Testis (tissue), 3 donors: Measurements from ENCODE around the gene ITPRIPL1. TPM values are rescaled to one million over a fixed set of nuclear protein-coding genes. Genes with fewer than 3 reads are reported as not detected.

Experiments used
- DNase-seq: peaks from one replicate; pipeline ENCODE4 v3.0.0-alpha.2; 2019
- H3K27ac ChIP-seq, 2 donors: fragments of 200-600 bp; sonication (generic); one replicate each; pipeline ENCODE4 v1.5.1; 2019
- H3K27me3 ChIP-seq: fragments of 200-600 bp; sonication (generic); one replicate; pipeline ENCODE4 v1.5.1; 2019
- H3K36me3 ChIP-seq: fragments of 200-600 bp; sonication (generic); one replicate; pipeline ENCODE4 v1.5.1; 2017; ENCODE audit warnings: low read depth; ENCODE audit errors: missing control alignments
- H3K4me1 ChIP-seq: fragments of 200-600 bp; sonication (generic); one replicate; pipeline ENCODE4 v1.5.1; 2019
- H3K4me3 ChIP-seq, 2 donors: fragments of 200-600 bp; sonication (generic); one replicate each; pipeline ENCODE4 v1.5.1; 2017 to 2019
- H3K9me3 ChIP-seq: fragments of 200-600 bp; sonication (generic); one replicate; pipeline ENCODE4 v1.5.1; 2017
- CTCF ChIP-seq, 3 experiments: fragments of 450-650 bp in 2 of 3; fragments of 200-600 bp in 1 of 3; sonication (generic) in 1 of 3; IDR thresholded peaks; one replicate each; pipeline ENCODE4 v1.5.1; 2016 to 2019; ENCODE audit warnings: antibody characterized with exemption in 3 of 3, mild to moderate bottlenecking in 2 of 3, moderate library complexity in 1 of 3
- POLR2A ChIP-seq: fragments of 450-650 bp; IDR thresholded peaks from one replicate; pipeline ENCODE4 v1.6.1; 2017; ENCODE audit warnings: antibody characterized with exemption, mild to moderate bottlenecking, moderate library complexity
- WGBS, 2 donors: methylation state at CpG; one replicate each; pipeline ENCODE4 v1.1.5; 2018; 5-methylcytosine and 5-hydroxymethylcytosine counted together
- intact Hi-C: fragments of 100-400 bp; cut with DNase I; formaldehyde crosslinking; loops from one replicate; pipeline ENCODE4 v1.15.1; 2023; ENCODE audit warnings: low total_unique reads
- polyA plus RNA-seq: library from polyadenylated mRNA; stranded (reverse); fragments of 350-450 nt; fragmentation: Illumina TruSeq; extraction: RNeasy Lipid Tissue Mini Kit (QIAGEN cat#74804); gene quantifications from one replicate; pipeline ENCODE4 v1.2.3, GENCODE V29; 2014; ENCODE audit warnings: low read depth, low replicate concordance; ENCODE audit not compliant: insufficient read depth
- total RNA-seq, 2 donors: library from RNA; depleted of rRNA; stranded (reverse); fragments of >200 nt; gene quantifications; one replicate each; pipeline ENCODE4 v1.2.3, GENCODE V29; 2016

ITPRIPL1 gene
- total and polyA plus RNA-seq, 3 donors from 2014 or later, result 14.0 to 57.9 (median 32.0) TPM

GRCh38 chr2:96317584-96317997 lies 7.5 kb upstream of the ITPRIPL1 start:
- Histone ChIP-seq H3K4me3 (no peak overlapping the region), H3K36me3 (no peaks in the 10 kb centered on the region), H3K9me3 (no peaks in the 10 kb centered on the region), H3K27me3 (no peaks in the 10 kb centered on the region), H3K4me1 (peaks cover 12% of the 10 kb centered on the region), H3K27ac (no peak overlapping the region)
- 92 to 94% methylated on average over 4 of the region's 4 CpGs for WGBS, 2 donors
- intact Hi-C loops, result no loop called here
- DNase-seq, result no peak
- TF ChIP-seq POLR2A (no peak), CTCF (IDR thresholded peaks at IDR 0.05) (no peak)

- no peak overlapping the region for H3K4me3 ChIP-seq
- WGBS, 2 donors, result 95 to 97% methylated on average over 4 of the region's 4 CpGs
- no peaks in the 10 kb centered on the region for H3K9me3 ChIP-seq
- no peak for TF ChIP-seq POLR2A
- no peak for TF ChIP-seq CTCF (IDR thresholded peaks at IDR 0.05)
- H3K27ac ChIP-seq, result no peak overlapping the region
- intact Hi-C loops, result no loop called here
- no peaks in the 10 kb centered on the region for H3K36me3 ChIP-seq
- H3K4me1 ChIP-seq, result peaks cover 12% of the 10 kb centered on the region
- DNase-seq, result no peak
- no peaks in the 10 kb centered on the region for H3K27me3 ChIP-seq
Observed at GRCh38 chr2:96318723-96319122, 6.4 kb upstream of the ITPRIPL1 start.

- intact Hi-C loops, result no loop called here
- Histone ChIP-seq H3K4me3 (no peak overlapping the region), H3K9me3 (no peaks in the 10 kb centered on the region), H3K4me1 (peaks cover 12% of the 10 kb centered on the region), H3K27me3 (no peaks in the 10 kb centered on the region), H3K27ac (no peak overlapping the region), H3K36me3 (no peaks in the 10 kb centered on the region)
- DNase-seq, result no peak
- no peak for TF ChIP-seq CTCF (IDR thresholded peaks at IDR 0.05)
- TF ChIP-seq POLR2A, result no peak
- 85 to 91% methylated on average over 1 of the region's 1 CpG for WGBS, 2 donors
Observed at GRCh38 chr2:96319396-96319795, 5.7 kb upstream of the ITPRIPL1 start.

- H3K4me1 ChIP-seq, result peaks cover 12% of the 10 kb centered on the region
- 88 to 90% methylated on average over 3 of the region's 3 CpGs for WGBS, 2 donors
- no peak overlapping the region for H3K27ac ChIP-seq
- H3K9me3 ChIP-seq, result no peaks in the 10 kb centered on the region
- no peak overlapping the region for H3K4me3 ChIP-seq
- DNase-seq, result no peak
- intact Hi-C loops, result no loop called here
- no peaks in the 10 kb centered on the region for H3K27me3 ChIP-seq
- TF ChIP-seq POLR2A (no peak), CTCF (IDR thresholded peaks at IDR 0.05) (no peak)
- no peaks in the 10 kb centered on the region for H3K36me3 ChIP-seq
Observed at GRCh38 chr2:96320326-96320725, 4.8 kb upstream of the ITPRIPL1 start.
